GM21723 (cell line): ENCODE results near the gene NGF.

ENCODE experiments used
- ATAC-seq: cut with Tn5 transposase; IDR thresholded peaks from one replicate; pipeline ENCODE4 v1.9.1; 2021; ENCODE audit warnings: mild to moderate bottlenecking, moderate library complexity; ENCODE audit not compliant: unreplicated experiment

Gene NGF

GRCh38 chr1:115337276-115337632 lies 795 bp downstream of the NGF start:
- no peak for ATAC-seq

DNA sequence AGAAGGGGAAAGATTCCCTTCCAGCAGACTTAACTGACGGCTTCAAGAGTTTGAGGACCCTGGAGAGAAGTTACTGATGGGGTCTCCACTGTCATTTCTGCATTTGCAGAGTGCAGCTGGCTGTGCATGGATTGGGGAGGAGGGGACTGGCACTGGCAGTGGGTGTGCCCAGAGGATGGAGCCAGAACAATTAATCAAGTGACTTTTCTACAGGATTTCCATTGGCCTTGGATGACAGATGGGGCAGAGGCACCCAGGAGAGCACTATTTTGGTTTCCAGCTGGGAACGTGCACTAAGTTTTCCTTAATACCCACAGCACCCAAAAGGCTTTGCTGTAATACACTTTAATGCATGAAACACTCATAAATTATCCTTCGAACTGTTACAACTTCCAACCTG lies 1.3 kb downstream of the NGF start:
- ATAC-seq = no peak

DNA sequence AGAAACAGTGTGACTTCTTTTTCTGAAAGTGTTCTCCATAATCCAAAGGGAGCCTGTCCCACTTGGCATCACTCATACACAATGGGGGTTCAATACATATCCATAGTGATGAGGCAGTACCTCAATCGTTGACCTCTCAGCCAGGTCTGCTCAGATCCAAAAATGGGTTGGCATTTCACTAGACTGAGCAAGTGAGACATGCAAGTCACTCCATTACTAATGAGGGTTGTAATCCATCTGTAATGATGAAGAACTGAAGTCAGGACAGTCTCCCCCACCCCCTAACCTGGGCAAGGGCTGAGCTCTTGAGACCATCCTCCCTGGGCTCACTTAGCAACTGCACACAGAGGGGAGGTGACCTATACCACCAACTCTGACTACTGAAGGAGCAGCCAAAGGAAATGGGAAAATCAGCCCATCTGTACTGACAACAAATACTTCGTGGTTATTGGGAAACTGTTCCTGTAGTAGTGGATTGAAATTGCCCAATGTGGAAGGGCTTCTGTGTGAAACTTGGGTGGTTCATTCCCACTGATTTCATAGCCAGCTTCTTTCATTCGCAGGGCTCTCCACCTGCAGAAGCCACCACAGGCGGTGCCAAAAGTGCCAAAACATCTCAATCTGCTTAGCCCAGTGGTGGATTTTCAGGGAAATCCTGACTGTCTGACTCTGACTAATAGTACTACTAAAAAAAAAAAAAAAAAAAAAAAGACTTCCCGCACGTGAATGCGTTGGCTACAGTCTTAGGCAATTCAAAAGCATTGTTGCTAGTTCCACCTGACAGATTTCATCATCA lies 5.0 kb downstream of the NGF start:
- ATAC-seq = no peak

GRCh38 chr1:115331558-115332331 lies 6.3 kb downstream of the NGF start:
- ATAC-seq = no peak

- ATAC-seq = no peak
Observed at GRCh38 chr1:115330480-115331013, 7.5 kb downstream of the NGF start.

GRCh38 chr1:115329965-115330364 lies 8.1 kb downstream of the NGF start:
- ATAC-seq = no peak

DNA sequence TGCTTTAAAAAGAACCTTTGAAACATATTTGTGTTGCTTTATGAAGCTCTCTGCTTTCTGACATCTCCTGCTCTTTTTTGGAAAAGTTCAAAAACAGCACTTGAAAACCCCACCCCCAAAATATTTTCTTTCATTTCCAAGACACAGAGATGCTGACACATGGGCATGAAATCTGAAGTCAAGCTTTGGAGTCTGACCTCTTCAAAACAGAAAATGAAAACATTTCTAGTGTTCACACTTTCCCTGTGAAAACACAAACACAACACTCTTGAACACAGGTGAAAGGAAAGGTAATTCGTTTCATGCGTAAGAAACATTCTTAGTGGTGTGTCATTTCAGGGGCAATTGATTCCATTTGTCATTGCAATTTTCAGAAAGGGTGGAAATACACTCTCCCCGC lies 10.8 kb downstream of the NGF start:
- no peak for ATAC-seq

DNA sequence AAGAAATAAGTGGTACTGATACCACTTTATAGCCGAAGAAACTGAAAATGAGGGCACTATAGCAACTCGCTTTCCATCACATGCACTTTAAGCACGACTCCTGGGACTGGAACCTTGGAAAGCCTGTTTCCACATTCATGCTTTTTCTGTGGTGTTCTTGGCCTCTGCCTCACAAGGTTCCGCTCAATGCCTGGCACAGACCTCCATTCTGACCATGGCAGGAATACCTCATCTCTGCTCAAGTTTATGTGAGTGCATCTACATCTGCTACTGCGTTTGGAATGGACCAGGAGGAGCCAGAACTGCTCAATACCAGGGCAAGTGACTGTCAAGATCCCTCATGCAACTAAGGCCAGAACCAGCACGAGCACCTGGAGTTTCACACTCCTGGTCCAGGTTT lies 11.6 kb downstream of the NGF start:
- no peak for ATAC-seq

DNA sequence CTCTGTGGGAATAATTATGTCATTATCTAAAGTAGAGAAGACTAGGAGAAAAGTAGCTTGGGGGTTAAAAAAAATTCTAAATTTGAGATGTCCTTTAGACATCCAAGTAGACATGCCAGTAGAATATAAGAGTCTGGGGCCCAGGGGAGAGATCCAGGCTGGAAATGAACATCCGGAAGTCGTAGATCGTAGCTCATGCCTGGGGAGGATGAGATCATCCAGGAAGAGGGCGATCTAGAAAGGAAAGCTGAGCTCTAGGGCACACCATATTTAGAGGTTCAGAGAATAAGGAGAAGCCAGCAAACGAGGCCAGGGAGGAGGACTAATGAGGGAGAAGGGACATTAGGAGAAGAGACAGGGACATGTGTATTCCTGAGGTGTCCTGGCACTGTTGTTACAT lies 12.2 kb downstream of the NGF start:
- no peak for ATAC-seq

GRCh38 chr1:115324649-115325420 lies 13.2 kb downstream of the NGF start:
- ATAC-seq = no peak

DNA sequence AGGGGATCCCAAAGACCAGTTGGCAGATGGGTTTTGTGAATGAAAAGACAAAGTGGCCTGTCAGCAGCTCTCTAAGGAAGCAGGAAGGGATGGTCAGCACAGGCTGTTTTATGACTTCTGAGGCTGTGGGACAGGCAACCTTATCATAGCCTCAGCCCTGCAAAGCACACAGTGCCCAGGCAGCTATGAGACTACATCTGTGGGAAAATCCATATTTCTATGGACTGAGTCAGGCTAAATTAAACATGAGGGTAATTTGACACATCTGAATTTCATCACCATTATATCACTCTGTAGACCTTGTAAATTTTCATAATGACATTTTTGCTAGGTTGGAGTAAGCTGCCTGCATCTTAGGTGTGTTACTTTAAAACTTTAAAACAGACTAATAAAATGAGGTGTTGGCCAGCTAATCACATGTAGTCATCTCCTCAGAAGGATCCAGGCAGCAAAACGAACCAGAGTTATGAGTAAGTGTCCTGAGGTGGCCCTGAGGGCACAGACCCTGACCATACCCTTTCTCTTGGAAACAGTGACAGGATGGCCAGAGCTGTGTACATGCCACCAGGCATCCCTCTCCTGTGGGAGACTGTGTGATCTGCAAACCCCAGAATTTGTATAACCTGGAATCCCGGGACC lies 14.6 kb downstream of the NGF start:
- ATAC-seq = no peak

DNA sequence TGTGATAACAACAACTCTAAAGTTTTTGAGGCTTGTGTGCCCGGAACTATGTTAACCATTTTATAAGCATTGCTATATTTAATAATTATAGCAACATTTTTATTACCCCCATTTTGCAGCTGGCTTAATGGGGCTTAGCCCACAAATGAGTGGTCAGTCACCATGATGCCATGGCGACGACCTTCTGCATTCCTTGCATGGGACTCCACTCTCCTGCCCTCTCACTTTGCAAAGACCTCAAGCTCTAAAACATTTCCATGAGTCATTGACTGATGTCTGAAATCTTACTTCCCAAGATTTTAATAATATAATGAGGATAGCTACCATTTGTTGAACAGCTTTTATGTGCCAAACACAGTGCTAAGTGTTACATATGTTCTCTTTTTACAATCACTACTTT lies 15.4 kb downstream of the NGF start:
- no peak for ATAC-seq

DNA sequence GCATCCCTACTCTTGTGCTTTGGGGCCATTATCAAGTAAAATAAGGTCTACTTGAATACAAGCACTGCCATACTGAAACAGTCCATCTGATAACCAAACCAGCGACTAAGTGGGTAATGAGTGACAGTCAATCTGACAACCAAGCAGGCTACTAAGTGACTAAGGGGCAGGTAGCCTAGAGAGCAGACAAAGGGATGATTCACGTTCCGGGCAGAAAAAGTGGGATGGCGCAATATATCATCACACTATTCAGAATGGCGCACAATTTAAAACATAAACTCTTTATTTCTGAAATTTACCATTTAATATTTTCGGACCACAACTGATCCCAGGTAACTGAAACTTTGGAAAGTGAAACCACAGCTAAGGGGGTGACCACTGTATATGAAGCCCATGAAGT lies 17.7 kb downstream of the NGF start:
- ATAC-seq = no peak

DNA sequence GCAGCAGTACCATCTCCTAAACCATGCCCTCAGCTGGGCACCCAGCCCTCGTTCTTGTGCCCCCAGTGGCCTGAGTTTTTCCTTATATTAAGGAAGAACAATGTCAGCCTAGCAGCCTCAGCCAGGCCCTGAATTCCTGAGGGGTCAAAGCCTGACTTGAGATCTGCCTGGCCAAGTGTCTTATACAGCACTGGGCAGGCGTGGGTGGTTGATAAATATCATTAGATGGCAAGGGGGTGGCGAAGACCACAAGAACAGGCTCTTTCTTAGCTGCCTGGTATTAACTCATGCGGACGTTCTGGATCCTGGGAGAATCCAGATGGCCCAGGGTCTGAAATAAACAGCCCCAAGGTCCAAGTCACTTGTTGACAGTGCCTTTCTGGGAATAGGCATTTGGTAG lies 18.3 kb downstream of the NGF start:
- ATAC-seq = no peak

DNA sequence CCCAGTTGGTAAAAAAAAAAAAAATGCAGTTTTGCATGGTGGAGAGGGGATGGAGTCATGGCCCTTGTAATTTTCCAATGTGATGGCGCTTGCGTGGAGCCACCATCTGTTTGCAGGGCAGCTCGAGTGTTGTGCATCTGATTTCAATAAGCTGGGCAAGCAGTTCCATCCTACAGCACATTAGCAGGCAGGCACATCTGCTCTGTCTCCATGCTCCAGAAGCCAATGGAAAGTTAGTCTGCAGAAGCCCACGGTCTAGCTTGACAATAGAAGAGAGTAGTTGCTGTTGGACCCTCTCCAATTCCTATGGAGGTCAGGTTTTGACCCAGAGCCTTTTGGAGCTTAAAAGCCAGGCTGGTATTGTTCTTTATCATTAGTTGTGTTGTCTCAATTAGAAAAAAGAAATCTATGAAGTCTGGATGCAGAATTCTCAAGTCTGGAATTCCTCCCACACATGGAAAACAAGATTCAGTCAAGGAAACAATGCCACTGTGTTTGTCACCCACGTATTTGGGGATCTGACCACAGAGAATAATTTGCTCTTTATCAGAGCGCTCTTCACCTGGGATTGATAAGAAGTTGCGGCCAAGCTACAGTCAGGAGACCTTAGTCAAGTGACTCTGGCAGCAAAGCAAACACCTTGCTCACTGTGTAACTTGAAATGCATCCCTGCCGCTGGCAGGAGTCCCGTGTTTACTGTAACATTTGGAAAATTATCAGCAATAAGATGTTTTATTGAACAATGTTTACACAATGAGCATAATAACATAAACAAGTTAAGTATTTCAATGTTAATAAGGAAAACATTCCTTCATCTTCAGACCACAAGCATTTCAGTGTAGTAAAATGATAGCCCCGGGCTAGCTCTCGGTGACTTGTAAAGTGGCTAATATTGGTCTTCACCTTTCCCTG lies 20.7 kb downstream of the NGF start:
- no peak for ATAC-seq

GRCh38 chr1:115314765-115315164 lies 23.3 kb downstream of the NGF start:
- ATAC-seq = no peak

- no peak for ATAC-seq
Observed at GRCh38 chr1:115314092-115314491, 24.0 kb downstream of the NGF start.

DNA sequence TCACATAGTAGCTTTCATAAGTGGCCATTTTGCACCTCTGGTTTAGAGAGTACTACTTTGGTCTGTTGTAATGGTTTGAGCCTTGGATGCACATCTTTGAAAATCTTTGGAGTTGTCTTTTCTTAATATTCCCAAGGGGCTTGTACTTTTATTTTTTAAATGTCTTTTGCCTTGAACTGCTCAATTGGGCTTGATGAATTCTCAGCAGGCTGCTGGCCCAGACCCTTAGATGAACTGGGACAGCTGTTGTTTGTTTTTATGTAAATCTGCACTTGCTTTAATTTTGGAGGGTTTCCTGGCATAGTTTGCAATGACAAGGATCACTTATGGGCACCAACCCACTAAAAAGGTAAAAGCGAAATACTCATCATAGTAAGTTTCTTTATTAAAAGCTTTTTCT lies 24.9 kb downstream of the NGF start:
- no peak for ATAC-seq

DNA sequence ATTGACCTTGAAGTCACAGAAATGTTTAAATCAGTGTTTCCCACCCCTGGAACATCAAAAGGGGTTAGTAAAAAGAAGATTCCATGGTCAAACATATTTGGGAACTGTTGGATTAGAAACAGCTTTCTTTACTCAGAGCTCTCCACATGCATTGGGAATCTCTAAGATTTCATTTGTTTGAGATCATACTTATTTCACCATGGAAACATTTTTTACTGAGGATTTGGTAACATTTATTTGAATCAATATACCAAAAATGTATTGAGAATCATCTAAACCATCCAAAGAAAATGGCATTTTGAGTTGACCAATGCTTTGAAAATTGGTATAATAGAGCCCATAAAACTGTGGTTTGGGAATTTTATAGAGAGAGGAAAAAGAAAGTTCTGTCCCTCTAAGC lies 25.3 kb downstream of the NGF start:
- ATAC-seq = no peak

DNA sequence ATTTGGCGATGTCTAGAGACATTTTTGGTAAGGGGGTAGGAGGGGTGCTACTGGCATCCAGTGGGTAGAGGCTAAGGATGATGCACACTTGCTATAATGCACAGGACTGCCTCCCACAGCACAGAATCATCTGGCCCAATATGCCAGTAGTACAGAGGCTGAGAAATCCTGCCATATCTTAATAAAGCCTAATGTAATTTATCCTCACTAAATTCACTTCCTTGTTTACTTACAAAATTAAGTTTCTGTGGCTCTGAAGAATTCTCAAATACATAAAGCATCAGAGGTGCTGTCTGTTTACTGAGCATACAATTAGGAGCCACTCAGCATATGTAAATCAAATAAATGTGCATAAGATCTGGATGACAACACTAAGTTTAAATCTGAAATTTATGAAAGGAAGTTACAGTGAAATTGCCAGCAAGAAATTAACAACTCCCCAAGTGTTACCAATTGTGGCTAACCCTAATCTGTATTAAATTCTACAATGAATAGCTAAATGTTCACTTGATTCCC lies 26.5 kb downstream of the NGF start:
- ATAC-seq = no peak
